Stimulated activated CD8-positive, alpha-beta memory T cell treated with anti-CD3 and anti-CD28 coated beads, Interleukin-7, amount 100 ng/mL, for 1 hour (primary cell): ENCODE results near the gene SPIRE1.
"Not testable (repeated sequence)": the region's sequence is repeated elsewhere in the genome, so short reads cannot be mapped to it uniquely, and the experiment has no call there.

Source experiments
- DNase-seq, 2 donors: peaks; one replicate each; pipeline ENCODE4 v3.0.0-alpha.2; 2020; ENCODE audit warnings: low read depth in 2 of 2

SPIRE1 gene

GRCh38 chr18:12598181-12598930 is 59.6 kb downstream of the SPIRE1 start:
- no peak for DNase-seq

DNA sequence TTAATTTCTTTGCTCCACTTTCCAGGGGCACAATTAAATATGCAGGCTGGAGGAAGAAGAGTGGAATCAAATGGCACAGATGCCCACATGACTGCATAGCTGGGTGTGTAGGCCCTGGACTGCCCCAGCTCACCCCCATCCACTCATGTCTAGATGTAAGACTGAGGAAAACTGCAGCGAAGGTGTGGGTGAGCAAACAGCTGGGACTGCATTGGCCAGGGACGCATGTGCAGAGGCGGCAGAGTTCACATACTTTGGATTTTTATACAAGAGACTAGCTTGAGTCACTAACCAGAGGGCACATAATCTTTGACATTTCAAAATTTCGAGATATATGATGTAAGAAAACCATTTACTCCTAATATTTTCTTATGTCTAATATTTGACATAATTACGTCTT is 60.1 kb downstream of the SPIRE1 start:
- DNase-seq, result no peak

GRCh38 chr18:12595571-12596255 is 62.2 kb downstream of the SPIRE1 start:
- DNase-seq, result no peak

DNA sequence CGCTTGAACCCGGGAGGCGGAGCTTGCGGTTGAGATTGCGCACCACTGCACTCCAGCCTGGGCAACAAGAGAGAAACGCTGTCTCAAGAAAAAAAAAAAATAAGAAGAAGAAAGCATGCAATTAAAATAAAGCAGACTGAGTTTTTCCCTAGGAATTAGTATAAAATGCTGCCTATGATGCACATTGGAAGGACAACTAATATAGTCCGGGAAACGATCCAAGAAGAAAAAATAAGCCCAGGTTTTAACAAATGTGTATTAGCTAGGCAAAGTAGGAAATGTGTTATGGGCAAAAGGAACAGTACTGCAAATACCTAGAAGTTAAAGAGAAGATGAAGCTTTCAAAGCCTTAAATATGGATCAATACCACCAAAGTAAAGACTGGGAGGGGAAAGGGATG is 64.0 kb downstream of the SPIRE1 start:
- DNase-seq, result no peak

- no peak for DNase-seq
Observed at GRCh38 chr18:12592597-12593127, 65.2 kb downstream of the SPIRE1 start.

- no peak for DNase-seq
Observed at GRCh38 chr18:12589448-12589847, 68.5 kb downstream of the SPIRE1 start.

- DNase-seq, result no peak
Observed at GRCh38 chr18:12586956-12587355, 71.0 kb downstream of the SPIRE1 start.

DNA sequence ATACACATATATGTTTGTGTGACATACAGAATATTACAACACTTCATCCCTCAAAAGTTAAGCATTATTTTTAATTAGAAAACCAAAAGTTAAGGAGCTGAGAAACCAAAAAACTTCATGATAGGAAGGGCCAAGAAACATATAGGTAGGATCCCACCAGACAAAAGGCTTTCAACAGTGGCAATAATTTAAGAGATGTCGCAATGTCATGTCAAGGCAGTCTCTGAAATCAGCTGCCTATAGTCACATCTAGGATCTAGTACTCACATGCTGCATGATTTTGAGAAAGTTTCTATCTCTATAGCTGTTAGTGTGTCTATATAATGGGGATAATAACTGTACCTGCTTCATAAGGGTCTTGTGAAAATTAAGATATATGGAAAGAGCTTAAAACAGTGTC is 72.7 kb downstream of the SPIRE1 start:
- DNase-seq, result no peak

GRCh38 chr18:12580630-12581342 is 77.1 kb downstream of the SPIRE1 start:
- DNase-seq, result no peak

- no peak for DNase-seq
Observed at GRCh38 chr18:12579775-12580174, 78.1 kb downstream of the SPIRE1 start.

DNA sequence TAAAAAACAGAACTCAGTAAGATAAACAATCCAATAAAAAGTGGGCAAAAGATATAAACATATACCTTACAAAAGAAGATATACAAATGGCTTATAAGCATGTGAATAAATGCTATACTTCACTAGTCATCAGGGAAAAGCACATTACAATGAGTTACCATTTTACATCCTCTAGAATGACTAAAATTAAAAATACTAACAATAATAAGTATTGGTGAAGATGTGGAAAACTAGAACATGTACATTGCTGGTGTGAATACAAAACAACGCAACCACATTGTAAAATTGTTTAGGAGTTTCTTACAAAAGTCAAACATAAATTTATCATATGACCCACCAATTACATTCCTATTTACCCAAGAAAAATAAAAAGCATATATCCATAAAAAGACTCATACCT is 80.1 kb downstream of the SPIRE1 start:
- DNase-seq, result no peak

DNA sequence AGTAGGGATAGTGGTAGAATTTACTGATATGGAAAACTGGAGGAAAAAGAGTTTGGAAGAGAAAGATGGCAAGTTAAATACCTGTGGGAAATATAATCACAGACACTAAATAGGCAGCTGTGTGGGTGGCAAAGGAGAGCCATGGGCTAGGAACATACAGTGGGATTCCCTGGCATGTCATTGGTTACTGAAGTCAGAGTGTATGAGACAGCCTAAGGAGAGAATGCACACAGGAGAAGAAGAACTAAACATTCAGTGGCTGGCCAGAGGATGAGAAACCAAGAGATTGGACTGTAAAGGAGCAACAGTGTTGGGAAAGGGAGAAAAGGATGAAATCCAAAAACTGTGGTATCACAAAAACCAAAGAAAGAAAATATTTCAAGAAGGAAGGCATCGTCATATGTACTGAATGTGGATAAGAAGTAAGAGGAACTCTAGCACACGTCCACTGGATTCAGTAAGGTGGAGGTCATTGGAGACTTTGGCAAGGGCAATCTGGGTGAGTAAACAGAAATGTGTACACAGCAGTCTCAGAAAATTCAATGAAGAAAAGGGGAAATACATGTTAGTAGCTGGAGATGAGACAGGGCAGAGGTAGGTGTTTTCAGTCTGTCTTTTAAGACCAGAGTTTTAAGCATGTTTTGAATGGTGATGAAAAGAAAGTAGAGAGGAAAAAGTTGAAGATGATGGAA is 83.3 kb downstream of the SPIRE1 start:
- no peak for DNase-seq

- DNase-seq, result no peak
Observed at GRCh38 chr18:12571630-12572029, 86.3 kb downstream of the SPIRE1 start.

GRCh38 chr18:12569791-12570190 is 88.1 kb downstream of the SPIRE1 start:
- DNase-seq, result no peak

GRCh38 chr18:12567849-12568248 is 90.1 kb downstream of the SPIRE1 start:
- no peak for DNase-seq

GRCh38 chr18:12564861-12565260 is 93.0 kb downstream of the SPIRE1 start:
- DNase-seq, result no peak

- no peak for DNase-seq
Observed at GRCh38 chr18:12564378-12564777, 93.5 kb downstream of the SPIRE1 start.

- not testable (repeated sequence) for DNase-seq
Observed at GRCh38 chr18:12560600-12560999, 97.3 kb downstream of the SPIRE1 start.

DNA sequence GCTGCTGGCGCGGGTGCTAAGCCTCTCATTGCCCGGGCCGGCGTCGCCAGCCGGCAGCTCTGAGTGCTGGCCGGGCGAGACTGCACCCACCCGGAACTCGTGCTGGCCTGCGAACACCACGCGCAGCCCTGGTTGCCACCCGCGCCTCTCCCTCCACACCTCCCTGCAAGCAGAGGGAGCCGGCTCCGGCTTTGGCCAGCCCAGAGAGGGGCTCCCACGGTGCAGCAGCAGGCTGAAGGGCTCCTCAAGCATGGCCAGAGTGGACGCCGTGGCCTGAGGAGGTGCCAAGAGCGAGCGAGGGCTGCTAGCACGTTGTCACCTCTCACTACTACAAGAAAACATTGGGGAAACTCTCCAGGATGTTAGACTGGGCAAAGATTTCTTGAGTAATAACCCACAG is 98.6 kb downstream of the SPIRE1 start:
- no peak for DNase-seq

DNA sequence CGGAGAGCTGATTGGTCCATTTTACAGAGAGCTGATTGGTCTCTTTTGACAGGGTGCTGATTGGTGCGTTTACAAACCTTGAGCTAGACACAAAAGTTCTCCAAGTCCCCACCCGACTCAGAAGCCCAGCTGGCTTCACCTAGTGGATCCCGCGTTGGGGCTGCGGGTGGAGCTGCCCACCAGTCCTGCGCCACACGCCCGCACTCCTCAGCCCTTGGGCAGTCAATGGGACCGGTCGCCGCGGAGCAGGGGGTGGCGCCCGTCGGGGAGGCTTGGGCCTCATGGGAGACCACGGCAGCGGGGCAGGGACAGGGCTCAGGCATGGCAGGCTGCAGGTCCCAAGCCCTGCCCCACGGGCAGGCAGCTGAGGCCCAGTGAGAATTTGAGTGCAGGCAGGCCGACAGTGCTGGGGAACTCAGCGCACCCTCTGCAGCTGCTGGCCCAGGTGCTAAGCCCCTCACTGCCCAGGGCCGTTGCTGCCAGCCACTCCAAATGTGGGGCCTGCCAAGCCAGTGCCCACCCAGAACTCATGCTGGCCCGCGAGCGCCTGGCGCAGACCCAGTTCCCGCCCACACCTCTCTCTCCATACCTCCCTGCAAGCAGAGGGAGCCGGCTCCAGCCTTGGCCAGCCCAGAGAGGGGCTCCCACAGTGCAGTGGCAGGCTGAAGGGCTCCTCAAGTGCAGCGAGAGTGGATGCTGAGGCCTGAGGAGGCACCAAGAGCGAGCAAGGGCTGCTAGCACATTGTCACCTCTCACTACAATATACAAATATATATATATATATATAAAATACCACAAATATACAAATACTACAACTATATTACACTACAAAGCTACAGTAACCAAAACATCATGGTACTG is 100.7 kb downstream of the SPIRE1 start:
- no peak for DNase-seq

GRCh38 chr18:12554796-12555388 is 103.0 kb downstream of the SPIRE1 start:
- no peak for DNase-seq
